ENCODE results near the gene GLDN.

- TF ChIP-seq CTCF (IDR thresholded peaks at IDR 0.05) (no peak), POLR2AphosphoS5 (IDR thresholded peaks at IDR 0.05) (no peak), POLR2A (IDR thresholded peaks at IDR 0.05) (no peak), EP300 (IDR thresholded peaks at IDR 0.05) (no peak)
These were observed 42.8 kb upstream of the GLDN start for GRCh38 chr15:51298620-51299019.
